ENCODE measurements around the gene TRPC4AP. TPM values are rescaled to one million over a fixed set of nuclear protein-coding genes. Genes with fewer than 3 reads are reported as not detected.

Gene TRPC4AP
- total RNA-seq, result 10 to 100 TPM; 48.4 to 87.3 (median 57.8) TPM

GRCh38 chr20:35092524-35093266, at the start of gene TRPC4AP:
TRPC4AP (minus strand) TSS chr20:35092807; CDS start chr20:35092781, 26 bp downstream.
- WGBS, result 9% methylated on average over 15 of the region's 69 CpGs
- Histone ChIP-seq H3K27me3 (no peaks in the 10 kb centered on the region), H3K27ac (peak within 1 kb of the TSS; percentile 90), H3K4me3 (peak within 1 kb of the TSS; percentile 95), H3K4me1 (peaks cover 53% of the 10 kb centered on the region), H3K9me3 (no peaks in the 10 kb centered on the region), H3K36me3 (no peaks in the 10 kb centered on the region)
- TF ChIP-seq POLR2A (IDR thresholded peaks at IDR 0.05), result peak in 1 of 2 donors; percentile 81
- TF ChIP-seq EP300 (IDR thresholded peaks at IDR 0.05), result no peak
- peak; percentile 69 to 95 (median 89) for TF ChIP-seq POLR2AphosphoS5 (IDR thresholded peaks at IDR 0.05)
- TF ChIP-seq CTCF (IDR thresholded peaks at IDR 0.05), result peak; percentile 92 to 99
- peak; percentile 91 to 93 for DNase-seq (ENCODE audit: low spot score in 2 of 2)

- Histone ChIP-seq H3K4me3 (no peak overlapping the region), H3K36me3 (peaks cover 86% of the 10 kb centered on the region), H3K27ac (peak overlapping the region; percentile 84), H3K4me1 (peaks cover 16% of the 10 kb centered on the region), H3K9me3 (no peaks in the 10 kb centered on the region), H3K27me3 (no peaks in the 10 kb centered on the region)
- peak in 1 of 2 donors; percentile 90 for DNase-seq (ENCODE audit: low spot score in 2 of 2)
- 82% methylated on average over 11 of the region's 11 CpGs for WGBS
- TF ChIP-seq EP300 (IDR thresholded peaks at IDR 0.05), result no peak
- no peak for TF ChIP-seq CTCF (IDR thresholded peaks at IDR 0.05)
- no peak for TF ChIP-seq POLR2A (IDR thresholded peaks at IDR 0.05)
- peak in 2 of 3 donors; percentile 56 to 64 for TF ChIP-seq POLR2AphosphoS5 (IDR thresholded peaks at IDR 0.05)
These were observed 43.4 kb upstream of the TRPC4AP start for GRCh38 chr20:35135867-35136586.

GRCh38 chr20:35134880-35135279, 42.3 kb upstream of the TRPC4AP start:
- peaks cover 90% of the 10 kb centered on the region for H3K36me3 ChIP-seq
- DNase-seq (ENCODE audit: low spot score in 2 of 2), result no peak
- 87% methylated on average over 6 of the region's 6 CpGs for WGBS
- TF ChIP-seq POLR2AphosphoS5 (IDR thresholded peaks at IDR 0.05) (no peak), EP300 (IDR thresholded peaks at IDR 0.05) (no peak), POLR2A (IDR thresholded peaks at IDR 0.05) (no peak), CTCF (IDR thresholded peaks at IDR 0.05) (no peak)
- peaks cover 16% of the 10 kb centered on the region for H3K4me1 ChIP-seq
- H3K9me3 ChIP-seq, result no peaks in the 10 kb centered on the region
- H3K27me3 ChIP-seq, result no peaks in the 10 kb centered on the region
- H3K27ac ChIP-seq, result peak overlapping the region; percentile 84
- no peak overlapping the region for H3K4me3 ChIP-seq

- 75% methylated on average over 2 of the region's 9 CpGs for WGBS
- H3K4me3 ChIP-seq, result no peak overlapping the region
- peak overlapping the region; percentile 84 for H3K27ac ChIP-seq
- no peak for DNase-seq (ENCODE audit: low spot score in 2 of 2)
- TF ChIP-seq POLR2AphosphoS5 (IDR thresholded peaks at IDR 0.05) (no peak), POLR2A (IDR thresholded peaks at IDR 0.05) (no peak), CTCF (IDR thresholded peaks at IDR 0.05) (no peak), EP300 (IDR thresholded peaks at IDR 0.05) (no peak)
- no peaks in the 10 kb centered on the region for H3K9me3 ChIP-seq
- H3K36me3 ChIP-seq, result peaks cover 86% of the 10 kb centered on the region
- no peaks in the 10 kb centered on the region for H3K27me3 ChIP-seq
- H3K4me1 ChIP-seq, result peaks cover 16% of the 10 kb centered on the region
These were observed 41.9 kb upstream of the TRPC4AP start for GRCh38 chr20:35134472-35134871.

GRCh38 chr20:35133735-35134134, 41.1 kb upstream of the TRPC4AP start:
- no peak overlapping the region for H3K4me3 ChIP-seq
- H3K4me1 ChIP-seq, result peaks cover 16% of the 10 kb centered on the region
- DNase-seq (ENCODE audit: low spot score in 2 of 2), result no peak
- H3K9me3 ChIP-seq, result no peaks in the 10 kb centered on the region
- no peaks in the 10 kb centered on the region for H3K27me3 ChIP-seq
- TF ChIP-seq POLR2AphosphoS5 (IDR thresholded peaks at IDR 0.05) (no peak), POLR2A (IDR thresholded peaks at IDR 0.05) (no peak), EP300 (IDR thresholded peaks at IDR 0.05) (no peak), CTCF (IDR thresholded peaks at IDR 0.05) (no peak)
- 90% methylated on average over 5 of the region's 5 CpGs for WGBS
- no peak overlapping the region for H3K27ac ChIP-seq
- peaks cover 79% of the 10 kb centered on the region for H3K36me3 ChIP-seq

Measured in suprapubic skin (tissue), 4 donors.